CD14-positive monocyte (primary cell): ENCODE results near the gene NRG3. TPM values are rescaled to one million over a fixed set of nuclear protein-coding genes. Genes with fewer than 3 reads are reported as not detected.
"Not testable (repeated sequence)": the region's sequence is repeated elsewhere in the genome, so short reads cannot be mapped to it uniquely, and the experiment has no call there.

ENCODE experiments used
- DNase-seq, 3 donors: peaks; one replicate each; pipeline ENCODE4 v3.0.0-alpha.2; 2011 to 2022
- H2AFZ ChIP-seq: 2 replicates; pipeline ENCODE4 v1.6.0; 2012; ENCODE audit warnings: mild to moderate bottlenecking, low read depth, low read length, inconsistent platforms; ENCODE audit not compliant: insufficient read depth, poor library complexity, severe bottlenecking
- H3K27ac ChIP-seq, 2 donors: 1 replicate in 1 of 2; 2 replicates in 1 of 2; pipeline ENCODE4 v1.5.1; 2012 to 2013; ENCODE audit warnings: low read length in 2 of 2, control low read depth in 1 of 2, inconsistent platforms in 1 of 2, low read depth in 1 of 2, mild to moderate bottlenecking in 1 of 2
- H3K27me3 ChIP-seq, 2 donors: one replicate each; pipeline versions ENCODE4 v1.6.0 to v1.6.1; 2011 to 2013; ENCODE audit warnings: low read length in 2 of 2; ENCODE audit not compliant: control insufficient read depth in 2 of 2, insufficient read depth in 2 of 2
- H3K36me3 ChIP-seq, 2 donors: replicated peaks in 1 of 2; 1 replicate in 1 of 2; 2 replicates in 1 of 2; pipeline versions ENCODE4 v1.5.1 to v1.6.1; 2012 to 2013; ENCODE audit warnings: low read length in 2 of 2, control low read depth in 1 of 2, inconsistent platforms in 1 of 2, mild to moderate bottlenecking in 1 of 2; ENCODE audit not compliant: insufficient read depth in 2 of 2, control insufficient read depth in 1 of 2
- H3K4me1 ChIP-seq, 2 donors: 1 replicate in 1 of 2; 2 replicates in 1 of 2; pipeline versions ENCODE4 v1.5.1 to v1.6.1; 2012 to 2013; ENCODE audit warnings: low read length in 2 of 2, control low read depth in 1 of 2, inconsistent platforms in 1 of 2, mild to moderate bottlenecking in 1 of 2, moderate library complexity in 1 of 2; ENCODE audit not compliant: insufficient read depth in 2 of 2, control insufficient read depth in 1 of 2
- H3K4me2 ChIP-seq: replicated peaks from 2 replicates; pipeline ENCODE3; 2012; ENCODE audit warnings: low read length, moderate library complexity, mild to moderate bottlenecking; ENCODE audit not compliant: poor library complexity, severe bottlenecking; ENCODE audit errors: extremely low read depth
- H3K4me3 ChIP-seq, 3 experiments: fragments of 200-600 bp in 1 of 3; sonication (generic) in 1 of 3; replicated peaks in 1 of 3; 1 replicate in 2 of 3; 2 replicates in 1 of 3; pipeline ENCODE4 v1.5.1; 2011 to 2013; ENCODE audit warnings: low read length in 3 of 3, mild to moderate bottlenecking in 3 of 3, control low read depth in 2 of 3, low read depth in 2 of 3, inconsistent platforms in 1 of 3, moderate library complexity in 1 of 3
- H3K79me2 ChIP-seq: 2 replicates; pipeline ENCODE4 v1.6.0; 2012; ENCODE audit warnings: mild to moderate bottlenecking, control low read depth, inconsistent platforms, low read length, moderate library complexity; ENCODE audit not compliant: insufficient read depth
- H3K9ac ChIP-seq: 2 replicates; pipeline ENCODE4 v1.6.0; 2017; ENCODE audit warnings: low read length, mild to moderate bottlenecking; ENCODE audit not compliant: insufficient read depth, poor library complexity, severe bottlenecking
- H3K9me3 ChIP-seq, 2 donors: replicated peaks in 1 of 2; 1 replicate in 1 of 2; 2 replicates in 1 of 2; pipeline versions ENCODE4 v1.5.1 to v1.6.1; 2012 to 2013; ENCODE audit warnings: low read length in 2 of 2, control low read depth in 1 of 2; ENCODE audit not compliant: control insufficient read depth in 1 of 2, insufficient read depth in 1 of 2
- H4K20me1 ChIP-seq: 2 replicates; pipeline ENCODE4 v1.6.0; 2012; ENCODE audit warnings: mild to moderate bottlenecking, low read length, control low read depth, moderate library complexity; ENCODE audit not compliant: insufficient read depth
- H3K27ac Mint-ChIP-seq, 7 donors: one replicate each; pipeline ENCODE4 v1.8.0; 2020; ENCODE audit warnings: mild to moderate bottlenecking in 7 of 7, mixed read lengths in 7 of 7, moderate library complexity in 6 of 7, inconsistent platforms in 2 of 7
- H3K27me3 Mint-ChIP-seq, 3 donors: one replicate each; pipeline ENCODE4 v1.8.0; 2021 to 2022; ENCODE audit warnings: low read depth in 3 of 3, mild to moderate bottlenecking in 3 of 3, mixed read lengths in 3 of 3, moderate library complexity in 3 of 3, inconsistent platforms in 1 of 3
- H3K36me3 Mint-ChIP-seq, 2 donors: one replicate each; pipeline ENCODE4 v1.8.0; 2020; ENCODE audit warnings: mixed read lengths in 2 of 2, inconsistent platforms in 1 of 2, mild to moderate bottlenecking in 1 of 2
- H3K4me1 Mint-ChIP-seq: one replicate; pipeline ENCODE4 v1.8.0; 2020; ENCODE audit warnings: mild to moderate bottlenecking, mixed read lengths
- H3K4me3 Mint-ChIP-seq, 2 donors: one replicate each; pipeline ENCODE4 v1.8.0; 2020; ENCODE audit warnings: mild to moderate bottlenecking in 2 of 2, mixed read lengths in 2 of 2, moderate library complexity in 1 of 2
- H3K9me3 Mint-ChIP-seq, 7 donors: one replicate each; pipeline ENCODE4 v1.8.0; 2020 to 2022; ENCODE audit warnings: mixed read lengths in 7 of 7, mild to moderate bottlenecking in 6 of 7, moderate library complexity in 6 of 7, inconsistent platforms in 2 of 7
- CTCF ChIP-seq: fragments of 200-600 bp; IDR thresholded peaks from one replicate; pipeline ENCODE4 v1.8.0; 2022; ENCODE audit warnings: antibody characterized with exemption, mild to moderate bottlenecking
- WGBS: methylation state at CpG from one replicate; pipeline ENCODE4 v1.1.5; 2013; ENCODE audit warnings: missing lambda C conversion rate; ENCODE audit not compliant: insufficient coverage; 5-methylcytosine and 5-hydroxymethylcytosine counted together
- intact Hi-C, 2 donors: fragments of 100-400 bp; cut with micrococcal nuclease; formaldehyde crosslinking; loops; one replicate each; pipeline versions ENCODE4 v1.15.0 to v1.15.1; 2023
- polyA plus RNA-seq, 3 donors: library from polyadenylated mRNA; depleted of rRNA in 1 of 3; unstranded in 2 of 3; stranded (reverse) in 1 of 3; fragments of 300-500 nt in 2 of 3; fragments of >200 nt in 1 of 3; fragmentation: Illumina TruSeq in 2 of 3; gene quantifications; 1 replicate in 2 of 3; 2 replicates in 1 of 3; pipeline ENCODE4 v1.2.3, GENCODE V29; 2012 to 2021

Gene NRG3
- polyA plus RNA-seq, 3 donors, result not detected

DNA sequence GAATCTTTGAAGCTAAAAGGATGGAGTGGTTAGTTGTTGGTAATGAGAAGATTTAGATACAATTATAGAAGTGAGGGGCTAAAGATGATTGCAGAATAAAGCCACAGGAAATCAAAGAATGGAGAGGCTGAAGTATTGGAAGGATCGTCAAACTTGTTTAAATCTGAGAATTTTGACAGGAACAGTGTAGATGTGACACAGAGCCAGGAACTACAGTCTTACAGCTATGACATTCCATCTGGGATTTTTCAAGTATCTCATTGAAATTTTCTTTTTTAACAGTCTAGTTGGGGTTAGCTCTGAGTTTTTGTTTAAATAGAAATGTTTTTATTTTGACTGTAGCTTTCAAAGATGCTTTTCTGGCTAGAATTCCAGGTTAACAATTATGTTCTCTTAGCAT lies 181.4 kb downstream of the NRG3 start:
- Mint-ChIP-seq H3K4me1 (no peaks in the 10 kb centered on the region), H3K27me3 (no peaks in the 10 kb centered on the region), H3K36me3 (no peaks in the 10 kb centered on the region), H3K4me3 (no peak overlapping the region), H3K27ac (no peak overlapping the region), H3K9me3 (peaks cover 0 to 10% (median 3%) of the 10 kb centered on the region in 7 donors)
- Histone ChIP-seq H4K20me1 (no peaks in the 10 kb centered on the region), H3K27me3 (no peaks in the 10 kb centered on the region), H3K27ac (no peak overlapping the region), H3K9me3 (peaks cover 0 to 5% of the 10 kb centered on the region in 2 donors), H3K4me2 (no peak overlapping the region), H3K9ac (no peak overlapping the region), H3K36me3 (no peaks in the 10 kb centered on the region), H3K79me2 (no peaks in the 10 kb centered on the region), H3K4me3 (no peak overlapping the region), H2AFZ (no peak overlapping the region), H3K4me1 (no peaks in the 10 kb centered on the region)
- WGBS, result 67% methylated on average over 1 of the region's 1 CpG
- no peak for DNase-seq
- TF ChIP-seq CTCF, result no peak
- intact Hi-C loops, result no loop called here

DNA sequence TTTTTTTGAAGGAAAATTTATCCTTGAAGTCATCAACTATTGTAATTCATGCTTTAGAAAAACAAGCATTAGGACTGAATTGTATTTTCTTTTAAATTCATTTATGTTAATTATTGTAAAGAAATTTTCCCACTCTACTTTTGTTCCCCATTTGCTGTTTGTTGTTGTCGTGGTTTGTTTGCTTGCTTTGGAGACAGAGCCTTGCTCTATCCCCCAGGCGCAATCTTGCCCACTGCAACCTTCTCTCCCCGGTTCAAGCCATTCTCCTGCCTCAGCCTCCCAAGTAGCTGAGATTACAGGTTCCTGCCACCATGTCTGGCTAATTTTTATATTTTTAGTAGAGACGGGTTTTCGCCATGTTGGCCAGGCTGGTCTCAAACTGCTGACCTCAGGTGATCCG lies 192.2 kb downstream of the NRG3 start:
- intact Hi-C loops, H3K27ac ChIP-seq, H2AFZ ChIP-seq, H3K36me3 ChIP-seq, H3K4me3 Mint-ChIP-seq, H3K4me1 Mint-ChIP-seq, H3K27me3 Mint-ChIP-seq, H3K4me3 ChIP-seq, H3K27ac Mint-ChIP-seq, H3K36me3 Mint-ChIP-seq, H3K79me2 ChIP-seq, DNase-seq, H3K4me1 ChIP-seq, H3K9ac ChIP-seq, H3K9me3 Mint-ChIP-seq, H3K27me3 ChIP-seq, H4K20me1 ChIP-seq, H3K4me2 ChIP-seq, H3K9me3 ChIP-seq: not testable (repeated sequence)
- WGBS, result 100% methylated on average over 1 of the region's 6 CpGs
